Bronchial epithelial cell (primary cell): ENCODE data around the gene CLP1. TPM values are rescaled to one million over a fixed set of nuclear protein-coding genes. Genes with fewer than 3 reads are reported as not detected.

ENCODE experiments used
- DNase-seq: peaks from one replicate; pipeline ENCODE4 v3.0.0-alpha.2; 2010; ENCODE audit warnings: low read depth
- FAIRE-seq: peaks from 2 replicates; lab custom pipeline; 2011; peaks lifted over from hg19 to GRCh38; lab: Jason Lieb, UNC
- H3K27me3 ChIP-seq: 2 replicates; pipeline ENCODE4 v1.5.1; 2011; ENCODE audit warnings: low read length; ENCODE audit not compliant: control insufficient read depth, insufficient read depth
- H3K36me3 ChIP-seq: 2 replicates; pipeline ENCODE4 v1.5.1; 2011; ENCODE audit warnings: low read length; ENCODE audit not compliant: control insufficient read depth, insufficient read depth
- H3K4me3 ChIP-seq: 2 replicates; pipeline ENCODE4 v1.5.1; 2011; ENCODE audit warnings: mild to moderate bottlenecking, low read depth, low read length, control low read depth
- CTCF ChIP-seq: IDR thresholded peaks from 2 replicates; pipeline ENCODE4 v1.5.1; 2011; ENCODE audit warnings: mild to moderate bottlenecking, moderate library complexity, low read length, control low read depth, inconsistent platforms; ENCODE audit not compliant: insufficient read depth, severe bottlenecking
- total RNA-seq: library from RNA; depleted of rRNA; stranded (reverse); fragments of >200 nt; gene quantifications from 2 replicates; pipeline ENCODE4 v1.2.1, GENCODE V29; 2014

CLP1 gene
- total RNA-seq, 1 donor from 2014 or later: 28.2 TPM

GRCh38 chr11:57646799-57647303, 10.7 kb upstream of the CLP1 start:
- DNase-seq: peak; percentile 55
- Histone ChIP-seq H3K4me3 (peak overlapping the region; percentile 8), H3K36me3 (no peaks in the 10 kb centered on the region), H3K27me3 (peaks cover 19% of the 10 kb centered on the region)
- FAIRE-seq: no peak
- TF ChIP-seq CTCF: no peak

GRCh38 chr11:57647372-57647771, 10.2 kb upstream of the CLP1 start:
- no peak for TF ChIP-seq CTCF
- FAIRE-seq (no peak), DNase-seq (no peak)
- Histone ChIP-seq H3K4me3 (no peak overlapping the region), H3K27me3 (peaks cover 19% of the 10 kb centered on the region), H3K36me3 (no peaks in the 10 kb centered on the region)

- Histone ChIP-seq H3K36me3 (no peaks in the 10 kb centered on the region), H3K27me3 (peaks cover 19% of the 10 kb centered on the region), H3K4me3 (no peak overlapping the region)
- DNase-seq (no peak), FAIRE-seq (no peak)
- no peak for TF ChIP-seq CTCF
Measured at GRCh38 chr11:57647960-57648800, 9.4 kb upstream of the CLP1 start.

- no peak for TF ChIP-seq CTCF
- Histone ChIP-seq H3K27me3 (peaks cover 19% of the 10 kb centered on the region), H3K4me3 (peak overlapping the region; percentile 7), H3K36me3 (no peaks in the 10 kb centered on the region)
- DNase-seq (no peak), FAIRE-seq (no peak)
Measured at GRCh38 chr11:57648801-57649735, 8.5 kb upstream of the CLP1 start.

- TF ChIP-seq CTCF: no peak
- Histone ChIP-seq H3K4me3 (peak within 1 kb of the TSS; percentile 7), H3K36me3 (no peaks in the 10 kb centered on the region), H3K27me3 (peaks cover 19% of the 10 kb centered on the region)
- FAIRE-seq (no peak), DNase-seq (peak; percentile 65)
Measured at GRCh38 chr11:57649826-57650738, 7.5 kb upstream of the CLP1 start, which contains the start of gene YPEL4. TSS of gene YPEL4 (minus strand) at chr11:57649912. CDS start at chr11:57647107, 2,805 bp downstream.
